Left colon (tissue), 2 donors: ENCODE data around the gene RPSA. TPM values are rescaled to one million over a fixed set of nuclear protein-coding genes. Genes with fewer than 3 reads are reported as not detected.

ENCODE experiments used
- ATAC-seq: fragments of 200-7000 bp; cut with Tn5 transposase; one replicate; pipeline ENCODE4 v1.9.1; 2020; ENCODE audit warnings: mild to moderate bottlenecking, moderate library complexity
- DNase-seq, 2 donors: peaks; one replicate each; pipeline ENCODE4 v3.0.0-alpha.2; 2020
- intact Hi-C, 2 donors: fragments of 100-400 bp; cut with DNase I in 1 of 2; cut with micrococcal nuclease in 1 of 2; formaldehyde crosslinking; loops; one replicate each; pipeline versions ENCODE4 v1.11.2 to v1.14.0; 2022; cut with DNase I, micrococcal nuclease
- total RNA-seq, 2 donors: library from RNA; stranded (reverse); fragmentation: NEBNext Ultra II Directional; extraction: Animal tissue kit (Norgen Biotek cat#: 25700); gene quantifications; one replicate each; pipeline ENCODE4 v1.2.1, GENCODE V29; 2021
- donor health status: DM: no; HTN: no; CAD: no.
- donor health status: DM: yes; HTN: yes; CAD: no.

RPSA gene
- total RNA-seq, 2 donors from 2014 or later: 888 to 967 TPM

- ATAC-seq (no peak), DNase-seq (no peak)
- intact Hi-C loops: no loop called here
These were observed 19.0 kb upstream of the RPSA start for GRCh38 chr3:39387411-39387975.

- intact Hi-C loops: no loop called here
- no peak for ATAC-seq
- DNase-seq: no peak
These were observed 18.4 kb upstream of the RPSA start for GRCh38 chr3:39388153-39388552.

DNA sequence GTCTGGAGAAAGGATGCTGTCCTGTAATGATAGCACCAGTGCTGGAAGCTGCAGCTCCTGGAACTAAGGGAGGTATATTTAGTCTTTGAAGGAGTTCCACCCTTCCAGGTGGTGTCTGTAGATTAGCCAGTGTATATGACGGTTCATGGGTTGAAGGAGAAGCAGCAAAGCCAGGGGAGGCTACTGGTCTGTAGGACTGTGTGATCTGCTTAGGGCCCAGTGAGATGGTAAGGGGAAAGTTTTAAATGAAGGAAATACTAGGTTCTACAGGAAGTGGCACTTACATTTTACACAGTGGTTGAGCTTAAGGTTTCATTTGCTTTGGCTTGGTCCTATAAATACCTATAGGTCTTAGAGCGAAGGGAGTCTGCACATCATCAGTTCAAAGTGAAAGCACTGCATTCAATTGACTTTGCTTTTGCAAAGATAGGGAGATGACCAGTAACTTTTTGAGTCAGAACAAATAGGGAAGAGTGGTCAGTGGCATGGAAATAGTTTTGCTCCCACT is 17.7 kb upstream of the RPSA start:
- ATAC-seq (no peak), DNase-seq (no peak)
- intact Hi-C loops: no loop called here

GRCh38 chr3:39390181-39390580 is 16.3 kb upstream of the RPSA start:
- DNase-seq: no peak
- intact Hi-C loops: no loop called here
- no peak for ATAC-seq

GRCh38 chr3:39396690-39397089 is 9.8 kb upstream of the RPSA start:
- ATAC-seq (no peak), DNase-seq (no peak)

GRCh38 chr3:39398700-39399099 is 7.8 kb upstream of the RPSA start:
- no peak for DNase-seq
- intact Hi-C loops: no loop called here
- ATAC-seq: peak; percentile 31

More at GRCh38 chr3:39396690-39397089, 9.8 kb upstream of the RPSA start:
- intact Hi-C loops: no loop called here

- DNase-seq (no peak), ATAC-seq (no peak)
- intact Hi-C loops: no loop called here
These were observed 4.5 kb upstream of the RPSA start for GRCh38 chr3:39401983-39402382.

DNA sequence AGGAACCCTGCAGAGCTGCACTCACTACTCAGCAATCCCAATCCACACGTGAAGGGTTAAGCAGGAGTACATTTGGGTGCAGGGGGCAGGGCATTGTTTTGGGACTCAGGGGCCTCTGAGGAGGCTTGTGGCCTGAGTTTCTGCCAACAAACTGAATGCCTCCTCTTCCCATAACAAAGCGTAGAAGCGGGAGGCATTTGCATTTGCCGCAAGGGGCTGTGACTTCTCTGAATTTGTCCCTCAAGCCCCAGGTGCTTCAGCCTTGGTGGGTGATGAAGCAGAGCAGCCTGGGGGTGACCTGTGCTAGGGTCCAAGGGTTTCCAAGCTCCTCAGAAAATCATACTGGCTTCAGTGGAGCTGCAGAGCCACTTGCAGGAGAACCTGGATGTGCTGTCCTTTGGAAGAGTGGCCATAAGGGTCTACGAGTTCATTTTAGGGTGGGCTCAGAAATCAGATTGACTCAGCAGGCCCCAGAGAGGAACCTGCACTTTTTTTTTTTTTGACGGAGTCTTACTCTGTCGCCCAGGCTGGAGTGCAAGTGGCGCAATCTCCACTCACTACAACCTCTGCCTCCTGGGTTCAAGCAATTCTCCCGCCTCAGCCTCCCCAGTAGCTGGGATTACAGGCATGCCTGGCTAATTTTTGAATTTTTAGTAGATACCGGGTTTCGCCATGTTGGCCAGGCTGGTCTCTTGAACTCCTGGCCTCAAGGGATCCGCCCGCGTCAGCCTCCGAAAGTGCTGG is 1.4 kb upstream of the RPSA start:
- intact Hi-C loops: no loop called here
- ATAC-seq (no peak), DNase-seq (no peak)

DNA sequence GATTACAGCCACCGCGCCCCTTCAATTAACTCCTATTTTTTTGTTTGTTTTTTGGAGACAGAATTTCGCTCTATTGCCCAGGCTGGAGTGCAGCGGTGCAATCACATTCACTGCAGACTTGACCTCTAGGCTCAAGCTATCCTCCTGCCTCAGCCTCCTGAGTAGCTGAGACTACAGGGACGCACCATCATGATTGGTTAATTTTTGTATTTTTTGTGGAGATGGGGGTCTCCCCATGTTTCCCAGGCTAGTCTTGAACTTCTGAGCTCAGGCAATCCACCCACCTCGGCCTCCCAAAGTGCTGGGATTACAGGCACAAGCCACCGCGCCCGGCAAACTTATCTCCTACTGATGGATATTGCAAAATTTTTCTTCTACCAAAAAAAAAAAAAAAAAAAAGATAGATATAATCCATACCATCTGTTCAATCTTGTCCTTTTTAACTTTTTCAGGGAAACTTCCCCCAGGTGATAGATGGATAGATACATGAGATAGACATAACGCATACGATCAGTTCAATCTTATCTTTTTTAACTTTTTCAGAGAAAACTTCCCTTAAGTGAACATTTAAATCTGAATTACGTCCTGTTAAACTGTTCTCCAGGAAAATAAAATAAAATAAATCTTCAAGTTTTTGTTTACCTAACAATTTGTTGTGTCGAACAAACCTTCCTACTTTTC is 693 bp upstream of the RPSA start:
- intact Hi-C loops: no loop called here
- ATAC-seq (no peak), DNase-seq (no peak)

DNA sequence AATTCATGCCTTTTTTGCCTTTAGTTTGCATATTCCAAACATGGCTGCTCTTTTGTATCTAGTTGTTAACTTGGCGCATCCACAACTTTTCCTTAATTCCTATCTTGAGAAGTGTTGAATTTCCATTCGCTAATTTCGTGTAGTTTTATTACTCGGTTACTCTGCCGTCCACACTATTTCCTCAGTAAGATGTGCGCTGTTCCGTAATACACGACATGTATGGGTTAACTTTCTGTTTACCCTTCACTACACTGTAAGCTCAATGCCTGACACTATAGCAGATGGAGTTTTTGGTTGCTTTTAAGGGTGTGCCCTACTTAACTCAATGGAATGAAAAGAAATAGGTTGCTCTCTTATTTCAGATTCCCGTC is 724 bp downstream of the RPSA start:
- ATAC-seq: peak; percentile 38
- intact Hi-C loops: no loop called here
- DNase-seq: no peak

DNA sequence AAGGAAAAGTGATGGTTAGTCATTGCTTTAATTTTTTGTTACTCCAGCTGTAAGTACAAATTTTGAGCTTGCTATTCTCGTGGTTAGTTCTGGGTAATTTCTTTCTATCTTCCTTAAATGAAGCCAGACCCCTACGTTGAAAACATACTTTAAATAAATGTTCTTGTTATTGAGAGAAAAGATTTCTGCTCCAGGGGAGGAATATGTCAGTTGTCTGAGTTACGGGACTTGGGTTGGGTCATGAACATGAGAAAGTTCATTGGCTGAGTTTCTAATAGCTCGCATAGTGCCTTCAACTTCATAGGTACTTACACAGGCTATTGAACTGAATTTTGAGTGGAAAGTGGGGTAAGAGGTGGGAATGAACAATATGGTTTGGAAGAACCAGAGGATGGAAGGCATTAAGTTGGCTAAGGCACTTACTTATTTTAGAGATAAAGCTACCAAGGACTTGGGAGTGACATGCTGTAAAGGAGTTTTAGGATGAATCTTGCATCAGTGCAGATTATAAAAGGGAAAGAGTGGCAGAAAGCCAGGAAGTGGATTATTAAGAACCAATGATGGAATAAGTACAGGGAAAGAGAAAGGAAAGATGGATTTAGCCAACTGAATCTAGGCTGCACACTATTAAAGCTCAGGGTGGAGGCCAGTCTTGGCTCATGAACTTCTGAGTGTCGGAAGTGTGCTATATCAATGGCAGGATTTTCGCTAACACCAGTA is 1.4 kb downstream of the RPSA start:
- intact Hi-C loops: no loop called here
- ATAC-seq (no peak), DNase-seq (no peak)

- intact Hi-C loops: no loop called here
- DNase-seq: no peak
- ATAC-seq: no peak
These were observed 2.2 kb downstream of the RPSA start for GRCh38 chr3:39408493-39409372.

DNA sequence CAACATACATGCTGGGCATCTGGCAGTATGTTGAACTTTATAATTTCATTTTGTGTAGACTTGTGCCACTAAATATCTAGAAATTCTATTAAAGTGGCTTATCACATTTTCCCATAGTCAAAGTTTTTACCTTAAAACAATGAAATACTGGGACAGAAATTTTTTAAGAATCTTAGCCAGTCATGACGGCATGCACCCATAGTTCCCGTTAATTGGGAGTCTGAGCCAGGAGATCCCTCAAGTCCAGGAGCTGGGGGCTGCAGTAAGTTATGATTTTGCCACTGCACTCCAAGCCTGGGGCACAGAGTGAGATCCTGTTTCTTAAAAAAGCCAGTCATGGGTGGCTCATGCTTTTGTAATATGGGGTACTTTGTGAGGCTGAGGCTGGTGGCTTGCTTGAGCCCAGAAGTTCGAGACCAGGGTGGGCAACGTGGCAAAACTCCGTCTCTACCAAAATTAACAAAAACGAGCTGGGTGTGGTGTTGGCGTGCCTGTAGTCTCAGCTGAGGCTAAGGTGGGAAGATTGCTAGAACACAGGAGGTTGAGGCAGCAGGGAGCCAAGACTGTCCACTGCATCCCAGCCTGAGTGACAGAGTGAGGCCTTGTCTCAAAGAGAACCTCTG is 3.1 kb downstream of the RPSA start:
- intact Hi-C loops: no loop called here
- ATAC-seq: no peak
- DNase-seq: no peak

DNA sequence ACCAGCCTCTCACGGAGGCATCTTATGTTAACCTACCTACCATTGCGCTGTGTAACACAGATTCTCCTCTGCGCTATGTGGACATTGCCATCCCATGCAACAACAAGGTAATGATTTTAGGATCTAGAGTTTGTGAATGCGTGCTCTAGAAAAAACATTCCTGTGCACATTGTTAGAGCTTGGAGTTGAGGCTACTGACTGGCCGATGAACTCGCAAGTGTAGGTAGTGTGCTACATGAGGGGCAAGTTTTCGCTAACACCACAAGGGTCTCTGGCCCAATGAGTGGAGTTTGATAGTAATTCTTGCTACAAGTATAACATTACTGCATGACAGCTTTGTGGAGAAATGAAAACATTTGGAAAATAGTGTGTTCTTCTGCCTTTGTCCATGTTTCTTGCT is 4.4 kb downstream of the RPSA start:
- intact Hi-C loops: no loop called here

DNA sequence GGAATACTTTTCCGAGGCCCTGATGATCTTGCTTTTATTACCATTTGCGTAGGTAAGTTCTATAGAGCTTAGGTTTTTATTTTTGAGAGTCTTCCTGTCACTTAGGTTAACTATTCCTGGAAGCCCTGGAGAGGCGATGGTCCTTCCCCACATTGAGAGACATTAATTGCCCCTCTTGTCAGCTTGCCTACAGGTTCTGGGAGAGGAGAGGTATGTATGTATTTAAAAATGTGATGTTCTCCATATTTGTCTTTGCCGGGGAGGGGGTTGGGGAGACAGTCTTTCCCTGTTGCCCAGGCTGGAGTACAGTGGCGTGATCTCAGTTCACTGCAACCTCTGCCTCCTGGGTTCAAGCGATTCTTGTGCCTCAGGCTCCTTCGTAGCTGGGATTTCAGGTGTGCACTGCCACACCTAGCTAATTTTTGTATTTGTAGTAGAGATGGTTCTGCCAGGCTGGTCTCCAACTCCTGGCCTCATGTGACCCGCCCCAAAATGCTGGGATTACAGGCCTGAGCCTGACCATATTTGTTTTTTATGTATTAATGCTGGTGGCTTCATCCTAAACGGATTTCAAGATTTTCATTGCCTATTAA is 6.2 kb downstream of the RPSA start:
- DNase-seq (no peak), ATAC-seq (no peak)
- intact Hi-C loops: no loop called here

More for the DNA sequence above, 4.4 kb downstream of the RPSA start:
- DNase-seq (no peak), ATAC-seq (no peak)

DNA sequence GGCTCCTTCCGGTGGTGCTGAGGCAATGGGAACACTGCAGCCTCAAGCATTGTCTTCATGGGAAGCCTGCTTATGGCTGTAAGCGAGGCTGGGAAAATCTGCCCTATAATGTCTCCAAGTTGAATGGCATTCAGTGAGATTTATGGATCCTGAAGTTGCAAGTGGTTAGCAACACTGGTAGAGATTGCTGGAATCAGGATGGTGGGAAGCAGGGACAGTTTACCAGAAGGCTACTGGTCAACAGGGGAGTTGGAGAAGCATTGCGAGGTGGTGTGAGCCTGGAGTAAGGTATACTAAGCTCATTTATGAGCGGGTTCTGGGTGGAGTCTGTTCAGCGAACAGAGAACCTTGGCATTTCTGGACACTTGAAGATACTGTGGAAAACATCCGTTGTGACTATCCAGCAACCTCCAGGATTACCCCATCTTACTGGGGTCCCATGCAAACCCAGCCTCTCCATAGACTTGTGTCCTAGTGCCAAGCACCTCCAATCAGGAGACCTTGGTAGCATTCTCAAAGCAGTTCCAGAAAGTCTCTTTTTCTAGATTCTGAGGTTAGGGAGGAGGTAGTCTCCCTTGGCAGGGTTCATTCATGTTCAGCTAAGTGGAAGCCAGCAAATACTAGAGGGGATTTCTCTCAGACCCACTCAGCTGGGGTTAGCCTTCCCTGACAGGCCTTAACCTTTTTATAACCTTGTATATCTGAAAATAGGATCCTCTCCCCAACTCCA is 7.3 kb downstream of the RPSA start:
- ATAC-seq (peak; percentile 23), DNase-seq (no peak)
- intact Hi-C loops: no loop called here

DNA sequence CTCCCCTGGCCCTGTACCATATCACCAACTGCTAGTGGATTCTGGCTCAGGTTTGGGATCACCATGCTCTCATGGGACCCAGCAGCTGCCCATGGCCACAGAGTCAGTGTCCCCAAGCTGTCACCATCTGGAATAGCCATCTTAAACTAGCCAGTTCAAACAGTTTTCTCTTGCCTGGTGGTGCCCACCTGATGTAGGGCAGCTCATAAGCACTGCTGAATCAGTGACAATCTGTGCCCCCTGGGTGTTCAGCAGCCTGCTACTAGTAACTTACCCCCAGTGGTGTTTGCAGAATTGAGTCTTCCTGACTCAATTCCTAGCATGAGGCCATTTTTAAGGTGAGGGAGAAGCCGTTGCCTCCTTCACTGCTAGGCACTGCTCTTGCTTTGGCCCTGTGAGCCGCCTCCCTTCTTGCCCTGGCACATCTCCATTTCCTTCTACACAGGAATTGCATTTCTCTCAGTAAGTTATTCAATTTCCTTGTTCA is 7.9 kb downstream of the RPSA start:
- ATAC-seq (peak; percentile 79), DNase-seq (peak; percentile 51 to 55)
- intact Hi-C loops: no loop called here
